WTC11 (cell line): ENCODE measurements around the gene INHBB. TPM values are rescaled to one million over a fixed set of nuclear protein-coding genes. Genes with fewer than 3 reads are reported as not detected.
"Not testable (repeated sequence)": the region's sequence is repeated elsewhere in the genome, so short reads cannot be mapped to it uniquely, and the experiment has no call there.

Experiments
- ATAC-seq: fragments of 200-7000 bp; cut with Tn5 transposase; 2 replicates; pipeline ENCODE4 v1.10.0; 2021; ENCODE audit warnings: mild to moderate bottlenecking, moderate library complexity
- CTCF ChIA-PET: fragments of 300-600 bp; sonication (Branson Sonifier 250); formaldehyde crosslinking; loops from one replicate; lab custom pipeline; 2021; ENCODE audit warnings: antibody characterized with exemption; lab: Charles Lee
- POLR2A ChIA-PET: fragments of 350-600 bp; sonication (Branson Sonifier 250); formaldehyde crosslinking; loops from one replicate; lab custom pipeline; 2021; ENCODE audit warnings: antibody characterized with exemption; lab: Charles Lee
- DNase-seq: peaks from one replicate; pipeline ENCODE4 v3.0.0; 2021; ENCODE audit warnings: low spot score
- H3K27ac Mint-ChIP-seq: 2 replicates; pipeline ENCODE4 v1.8.0; 2021; ENCODE audit warnings: mixed read lengths
- H3K27me3 Mint-ChIP-seq: 2 replicates; pipeline ENCODE4 v1.8.0; 2021; ENCODE audit warnings: low read depth, mild to moderate bottlenecking, moderate library complexity, mixed read lengths
- H3K36me3 Mint-ChIP-seq: 2 replicates; pipeline ENCODE4 v1.8.0; 2021; ENCODE audit warnings: mixed read lengths
- H3K4me1 Mint-ChIP-seq: 2 replicates; pipeline ENCODE4 v1.8.0; 2022; ENCODE audit warnings: mixed read lengths
- H3K4me3 Mint-ChIP-seq: 2 replicates; pipeline ENCODE4 v1.8.0; 2021; ENCODE audit warnings: mild to moderate bottlenecking, moderate library complexity, mixed read lengths
- H3K9me3 Mint-ChIP-seq: 2 replicates; pipeline ENCODE4 v1.8.0; 2021; ENCODE audit warnings: mixed read lengths
- ATF1 ChIP-seq: sonication (generic); formaldehyde crosslinking; IDR thresholded peaks from 2 replicates; pipeline ENCODE4 v1.8.1; 2023; ENCODE audit warnings: mild to moderate bottlenecking, moderate library complexity, missing genetic modification reagents
- CREB1 ChIP-seq: sonication (generic); formaldehyde crosslinking; IDR thresholded peaks from 2 replicates; pipeline ENCODE4 v1.8.0; 2023; ENCODE audit warnings: mild to moderate bottlenecking, missing genetic modification reagents
- ELF4 ChIP-seq: sonication (generic); formaldehyde crosslinking; IDR thresholded peaks from 2 replicates; pipeline ENCODE4 v1.8.1; 2022; ENCODE audit warnings: low read depth, mild to moderate bottlenecking, moderate library complexity, missing genetic modification reagents
- FOXP1 ChIP-seq: sonication (generic); formaldehyde crosslinking; IDR thresholded peaks from 2 replicates; pipeline ENCODE4 v1.8.0; 2022; ENCODE audit warnings: missing genetic modification reagents, mild to moderate bottlenecking, moderate library complexity, borderline replicate concordance
- GRHL2 ChIP-seq: fragments of 250-450 bp; sonication (Bioruptor Pico); IDR thresholded peaks from 2 replicates; pipeline ENCODE4 v1.8.0; 2022; ENCODE audit warnings: mild to moderate bottlenecking, moderate library complexity; ENCODE audit not compliant: insufficient replicate concordance, severe bottlenecking
- HMGA2 ChIP-seq: fragments of 250-450 bp; sonication (Bioruptor Pico); IDR thresholded peaks from 2 replicates; pipeline ENCODE4 v1.4.0; 2021; ENCODE audit warnings: mild to moderate bottlenecking, moderate library complexity
- KAT7 ChIP-seq: sonication (generic); formaldehyde crosslinking; IDR thresholded peaks from 2 replicates; pipeline ENCODE4 v1.8.1; 2023; ENCODE audit warnings: missing genetic modification reagents, mild to moderate bottlenecking, borderline replicate concordance
- NFE2L1 ChIP-seq: sonication (generic); formaldehyde crosslinking; IDR thresholded peaks from 2 replicates; pipeline ENCODE4 v1.8.1; 2023; ENCODE audit warnings: missing genetic modification reagents
- NR1H2 ChIP-seq: sonication (generic); formaldehyde crosslinking; IDR thresholded peaks from 2 replicates; pipeline ENCODE4 v1.9.0; 2021; ENCODE audit warnings: mild to moderate bottlenecking, moderate library complexity, missing genetic modification reagents
- NR3C1 ChIP-seq: sonication (generic); formaldehyde crosslinking; conservative IDR thresholded peaks from 2 replicates; pipeline ENCODE4 v1.8.1; 2023; ENCODE audit warnings: low read depth, mild to moderate bottlenecking, missing genetic modification reagents
- RORB ChIP-seq: fragments of 250-450 bp; sonication (Bioruptor Pico); IDR thresholded peaks from 2 replicates; pipeline ENCODE4 v1.9.0; 2021; ENCODE audit warnings: mild to moderate bottlenecking
- TP53 ChIP-seq: sonication (generic); formaldehyde crosslinking; IDR thresholded peaks from 2 replicates; pipeline ENCODE4 v1.8.1; 2023; ENCODE audit warnings: mild to moderate bottlenecking, missing genetic modification reagents
- ZNF121 ChIP-seq: sonication (generic); formaldehyde crosslinking; IDR thresholded peaks from 2 replicates; pipeline ENCODE4 v1.8.0; 2023; ENCODE audit warnings: missing genetic modification reagents
- ZNF317 ChIP-seq: sonication (generic); formaldehyde crosslinking; IDR thresholded peaks from 2 replicates; pipeline ENCODE4 v1.8.1; 2023; ENCODE audit warnings: low read depth, mild to moderate bottlenecking, moderate library complexity, missing genetic modification reagents, borderline replicate concordance
- ZNF416 ChIP-seq: fragments of 250-450 bp; sonication (Bioruptor Pico); IDR thresholded peaks from 2 replicates; pipeline ENCODE4 v1.9.0; 2021; ENCODE audit warnings: mild to moderate bottlenecking, inconsistent platforms
- ZNF423 ChIP-seq: fragments of 250-450 bp; sonication (Bioruptor Pico); IDR thresholded peaks from 2 replicates; pipeline ENCODE4 v2.1.2; 2022; ENCODE audit warnings: mild to moderate bottlenecking, moderate library complexity
- total RNA-seq: library from RNA; stranded (reverse); gene quantifications from 3 replicates; pipeline ENCODE4 v1.2.3, GENCODE V29; 2021
- TF ChIP-seq, protein P1 (sequence below): sonication (generic); formaldehyde crosslinking; conservative IDR thresholded peaks from 2 replicates; pipeline ENCODE4 v1.8.1; 2023; ENCODE audit warnings: mild to moderate bottlenecking, low read depth, missing genetic modification reagents, moderate library complexity
- TF ChIP-seq, protein P2 (sequence below): fragments of 200-600 bp; IDR thresholded peaks from 2 replicates; pipeline ENCODE4 v1.8.0; 2022; ENCODE audit warnings: antibody characterized with exemption

Gene INHBB
- total RNA-seq, 1 experiment from 2014 or later, result 0.26 TPM

DNA sequence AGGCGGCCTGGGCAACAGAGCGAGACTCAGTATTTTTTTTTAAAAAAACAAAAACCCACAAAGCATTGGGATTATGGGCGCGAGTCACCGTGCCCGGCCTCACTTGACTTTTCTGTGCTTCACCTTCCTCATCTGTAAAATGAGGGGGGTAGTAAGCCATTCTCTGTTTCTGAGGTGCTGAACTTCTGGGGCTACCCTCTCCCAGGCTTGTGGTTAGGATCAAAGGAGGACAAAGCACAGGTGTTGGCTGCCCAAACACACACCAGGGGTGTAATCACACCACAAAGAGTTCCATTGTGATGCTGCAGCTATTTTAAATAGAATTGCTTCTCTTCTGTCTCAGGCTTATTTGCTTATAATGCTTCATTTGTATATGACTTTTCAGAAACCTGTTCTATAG lies 35.8 kb upstream of the INHBB start (continued):
- TF ChIP-seq, protein P1, sequence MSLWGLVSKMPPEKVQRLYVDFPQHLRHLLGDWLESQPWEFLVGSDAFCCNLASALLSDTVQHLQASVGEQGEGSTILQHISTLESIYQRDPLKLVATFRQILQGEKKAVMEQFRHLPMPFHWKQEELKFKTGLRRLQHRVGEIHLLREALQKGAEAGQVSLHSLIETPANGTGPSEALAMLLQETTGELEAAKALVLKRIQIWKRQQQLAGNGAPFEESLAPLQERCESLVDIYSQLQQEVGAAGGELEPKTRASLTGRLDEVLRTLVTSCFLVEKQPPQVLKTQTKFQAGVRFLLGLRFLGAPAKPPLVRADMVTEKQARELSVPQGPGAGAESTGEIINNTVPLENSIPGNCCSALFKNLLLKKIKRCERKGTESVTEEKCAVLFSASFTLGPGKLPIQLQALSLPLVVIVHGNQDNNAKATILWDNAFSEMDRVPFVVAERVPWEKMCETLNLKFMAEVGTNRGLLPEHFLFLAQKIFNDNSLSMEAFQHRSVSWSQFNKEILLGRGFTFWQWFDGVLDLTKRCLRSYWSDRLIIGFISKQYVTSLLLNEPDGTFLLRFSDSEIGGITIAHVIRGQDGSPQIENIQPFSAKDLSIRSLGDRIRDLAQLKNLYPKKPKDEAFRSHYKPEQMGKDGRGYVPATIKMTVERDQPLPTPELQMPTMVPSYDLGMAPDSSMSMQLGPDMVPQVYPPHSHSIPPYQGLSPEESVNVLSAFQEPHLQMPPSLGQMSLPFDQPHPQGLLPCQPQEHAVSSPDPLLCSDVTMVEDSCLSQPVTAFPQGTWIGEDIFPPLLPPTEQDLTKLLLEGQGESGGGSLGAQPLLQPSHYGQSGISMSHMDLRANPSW (CRISPR knock-in tag), result no peak
- TF ChIP-seq CREB1 (CRISPR knock-in tag), result no peak

DNA sequence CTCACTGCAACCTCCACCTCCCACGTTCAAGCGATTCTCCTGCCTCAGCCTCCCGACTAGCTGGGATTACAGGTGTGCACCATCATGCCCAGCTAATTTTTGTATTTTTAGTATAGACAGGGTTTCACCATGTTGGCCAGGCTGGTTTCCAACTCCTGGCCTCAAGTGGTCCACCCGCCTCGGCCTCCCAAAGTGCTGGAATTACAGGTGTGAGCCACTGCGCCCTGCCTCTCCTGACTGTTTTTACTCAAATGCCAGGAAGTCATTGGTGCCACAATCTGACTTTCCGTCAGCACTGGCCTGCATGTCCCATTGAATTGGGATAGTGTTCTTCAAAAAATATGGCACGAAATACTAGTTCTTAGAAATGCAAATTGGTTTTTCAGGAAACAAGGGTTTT lies 35.1 kb upstream of the INHBB start:
- POLR2A ChIA-PET, DNase-seq, ATAC-seq, H3K36me3 Mint-ChIP-seq, H3K4me3 Mint-ChIP-seq, H3K9me3 Mint-ChIP-seq, H3K27ac Mint-ChIP-seq: not testable (repeated sequence)
- Mint-ChIP-seq H3K27me3 (peaks cover 84% of the 10 kb centered on the region), H3K4me1 (peaks cover 12% of the 10 kb centered on the region)
- CTCF ChIA-PET, result interaction anchor here (0.7 to 2.9 kb wide), 7 partner anchors 21 to 155 kb away, joined by 3 to 30 read pairs (median 3); no protein-coding TSS in a partner anchor

DNA sequence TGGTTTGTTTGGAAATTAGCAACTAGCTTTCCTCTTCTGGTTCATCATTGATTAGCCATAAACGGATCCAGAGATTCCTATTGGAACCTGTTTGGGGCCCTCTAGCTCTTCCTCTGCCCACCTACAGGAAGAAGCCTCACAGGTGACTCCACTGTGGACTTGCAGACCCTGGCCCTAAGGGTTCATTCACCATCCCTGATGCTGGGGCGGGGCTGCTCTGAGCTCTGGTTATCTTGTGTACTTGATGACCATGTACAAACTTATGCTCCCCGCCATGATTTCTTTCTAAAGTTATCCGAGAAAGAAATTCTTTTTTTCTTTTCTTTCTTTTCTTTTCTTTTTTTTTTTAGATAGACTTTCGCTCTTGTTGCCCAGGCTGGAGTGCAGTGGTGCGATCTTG lies 33.9 kb upstream of the INHBB start:
- ChIA-PET CTCF (interaction anchor here (0.6 to 4.4 kb wide), 17 partner anchors 9 to 178 kb away, joined by 3 to 52 read pairs (median 8); partner anchors contain the start of genes INHBB, RALB and TMEM185B), POLR2A (no interaction called here)
- H3K4me1 Mint-ChIP-seq, result peaks cover 12% of the 10 kb centered on the region
- H3K27ac Mint-ChIP-seq, result no peak overlapping the region
- DNase-seq (no peak), ATAC-seq (no peak)
- TF ChIP-seq ZNF416 (CRISPR knock-in tag) (no peak), RORB (CRISPR knock-in tag) (no peak), KAT7 (CRISPR knock-in tag) (no peak), ZNF423 (CRISPR knock-in tag) (no peak), FOXP1 (CRISPR knock-in tag) (no peak), ZNF317 (CRISPR knock-in tag) (no peak)
- no peaks in the 10 kb centered on the region for H3K36me3 Mint-ChIP-seq
- peak overlapping the region; percentile 74; the same call in 1 of the 2 replicates for H3K4me3 Mint-ChIP-seq
- peaks cover 89% of the 10 kb centered on the region for H3K27me3 Mint-ChIP-seq
- no peaks in the 10 kb centered on the region for H3K9me3 Mint-ChIP-seq

DNA sequence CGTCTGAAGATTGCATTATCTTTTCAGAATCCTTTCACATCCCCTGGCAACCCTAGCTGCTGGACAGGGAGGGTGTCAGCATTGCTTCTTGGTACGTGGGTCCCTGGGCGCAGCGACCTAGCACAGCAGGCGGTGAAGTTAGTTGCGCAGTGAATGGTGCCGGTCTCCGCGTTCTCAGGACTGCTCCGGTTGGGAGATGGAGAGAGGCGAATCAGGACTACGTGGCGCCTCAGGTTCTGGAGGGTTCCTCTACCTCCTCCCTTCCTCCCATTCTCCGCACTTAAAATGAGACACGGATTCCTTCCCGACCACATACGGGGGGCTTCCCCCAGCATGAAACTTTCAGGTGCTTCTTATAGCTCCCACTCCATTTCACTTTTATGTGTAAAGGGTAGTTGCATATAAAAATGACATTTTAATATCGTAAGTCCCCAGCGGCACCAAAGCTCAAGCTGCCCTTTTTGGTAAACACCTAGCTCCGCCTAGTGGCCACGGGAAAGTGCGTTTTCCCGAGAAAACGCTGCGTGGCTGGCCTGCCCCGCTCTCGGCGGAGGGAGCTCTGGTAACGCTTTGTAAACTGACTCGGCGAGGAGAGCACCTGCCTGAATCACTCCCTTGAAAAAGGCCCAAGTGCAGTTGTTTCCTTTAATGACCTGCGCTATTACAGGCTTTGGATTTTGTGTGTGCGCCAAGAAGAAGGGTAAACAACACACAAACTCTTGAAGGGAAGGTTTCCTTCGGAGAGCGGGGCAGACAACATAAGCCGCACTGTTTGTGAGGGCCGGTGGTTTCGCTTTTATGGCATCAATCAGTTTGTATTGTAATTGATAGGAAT lies 32.9 kb upstream of the INHBB start:
- POLR2A ChIA-PET, result interaction anchor here (1.0 to 1.1 kb wide), 2 partner anchors 61 to 761 kb away, joined by 3 to 5 read pairs; no protein-coding TSS in a partner anchor
- Mint-ChIP-seq H3K9me3 (no peaks in the 10 kb centered on the region), H3K27me3 (peaks cover 80% of the 10 kb centered on the region), H3K4me3 (peak overlapping the region; percentile 74), H3K4me1 (peaks cover 12% of the 10 kb centered on the region), H3K27ac (no peak overlapping the region), H3K36me3 (no peaks in the 10 kb centered on the region)
- no peak for TF ChIP-seq NR1H2 (CRISPR knock-in tag)
- peak; percentile 100 for TF ChIP-seq ZNF121 (CRISPR knock-in tag)
- no peak for TF ChIP-seq HMGA2 (CRISPR knock-in tag)
- TF ChIP-seq ELF4 (CRISPR knock-in tag), result no peak
- TF ChIP-seq ATF1 (CRISPR knock-in tag), result no peak
- no peak for TF ChIP-seq TP53 (CRISPR knock-in tag)
- no peak for TF ChIP-seq GRHL2 (CRISPR knock-in tag)
- TF ChIP-seq FOXP1 (CRISPR knock-in tag), result no peak
- TF ChIP-seq, protein P2, sequence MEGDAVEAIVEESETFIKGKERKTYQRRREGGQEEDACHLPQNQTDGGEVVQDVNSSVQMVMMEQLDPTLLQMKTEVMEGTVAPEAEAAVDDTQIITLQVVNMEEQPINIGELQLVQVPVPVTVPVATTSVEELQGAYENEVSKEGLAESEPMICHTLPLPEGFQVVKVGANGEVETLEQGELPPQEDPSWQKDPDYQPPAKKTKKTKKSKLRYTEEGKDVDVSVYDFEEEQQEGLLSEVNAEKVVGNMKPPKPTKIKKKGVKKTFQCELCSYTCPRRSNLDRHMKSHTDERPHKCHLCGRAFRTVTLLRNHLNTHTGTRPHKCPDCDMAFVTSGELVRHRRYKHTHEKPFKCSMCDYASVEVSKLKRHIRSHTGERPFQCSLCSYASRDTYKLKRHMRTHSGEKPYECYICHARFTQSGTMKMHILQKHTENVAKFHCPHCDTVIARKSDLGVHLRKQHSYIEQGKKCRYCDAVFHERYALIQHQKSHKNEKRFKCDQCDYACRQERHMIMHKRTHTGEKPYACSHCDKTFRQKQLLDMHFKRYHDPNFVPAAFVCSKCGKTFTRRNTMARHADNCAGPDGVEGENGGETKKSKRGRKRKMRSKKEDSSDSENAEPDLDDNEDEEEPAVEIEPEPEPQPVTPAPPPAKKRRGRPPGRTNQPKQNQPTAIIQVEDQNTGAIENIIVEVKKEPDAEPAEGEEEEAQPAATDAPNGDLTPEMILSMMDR, result peak; percentile 57
- no peak for TF ChIP-seq NFE2L1 (CRISPR knock-in tag)
- no peak for TF ChIP-seq NR3C1
- DNase-seq (peak; percentile 78), ATAC-seq (peak; percentile 79)
- CTCF ChIA-PET, result interaction anchor here (0.6 to 4.4 kb wide), 58 partner anchors 10 to 534 kb away, joined by 3 to 52 read pairs (median 5); partner anchors contain the start of genes INHBB, RALB and TMEM185B
